Stimulated activated CD8-positive, alpha-beta memory T cell treated with anti-CD3 and anti-CD28 coated beads, Interleukin-2, amount 100 ng/mL, for 1 hour (primary cell): ENCODE results near the gene ULK4.
"Not testable (repeated sequence)": the region's sequence is repeated elsewhere in the genome, so short reads cannot be mapped to it uniquely, and the experiment has no call there.

Experiments used
- DNase-seq, 2 donors: peaks; one replicate each; pipeline ENCODE4 v3.0.0-alpha.2; 2020; ENCODE audit warnings: low read depth in 2 of 2

Gene ULK4

DNA sequence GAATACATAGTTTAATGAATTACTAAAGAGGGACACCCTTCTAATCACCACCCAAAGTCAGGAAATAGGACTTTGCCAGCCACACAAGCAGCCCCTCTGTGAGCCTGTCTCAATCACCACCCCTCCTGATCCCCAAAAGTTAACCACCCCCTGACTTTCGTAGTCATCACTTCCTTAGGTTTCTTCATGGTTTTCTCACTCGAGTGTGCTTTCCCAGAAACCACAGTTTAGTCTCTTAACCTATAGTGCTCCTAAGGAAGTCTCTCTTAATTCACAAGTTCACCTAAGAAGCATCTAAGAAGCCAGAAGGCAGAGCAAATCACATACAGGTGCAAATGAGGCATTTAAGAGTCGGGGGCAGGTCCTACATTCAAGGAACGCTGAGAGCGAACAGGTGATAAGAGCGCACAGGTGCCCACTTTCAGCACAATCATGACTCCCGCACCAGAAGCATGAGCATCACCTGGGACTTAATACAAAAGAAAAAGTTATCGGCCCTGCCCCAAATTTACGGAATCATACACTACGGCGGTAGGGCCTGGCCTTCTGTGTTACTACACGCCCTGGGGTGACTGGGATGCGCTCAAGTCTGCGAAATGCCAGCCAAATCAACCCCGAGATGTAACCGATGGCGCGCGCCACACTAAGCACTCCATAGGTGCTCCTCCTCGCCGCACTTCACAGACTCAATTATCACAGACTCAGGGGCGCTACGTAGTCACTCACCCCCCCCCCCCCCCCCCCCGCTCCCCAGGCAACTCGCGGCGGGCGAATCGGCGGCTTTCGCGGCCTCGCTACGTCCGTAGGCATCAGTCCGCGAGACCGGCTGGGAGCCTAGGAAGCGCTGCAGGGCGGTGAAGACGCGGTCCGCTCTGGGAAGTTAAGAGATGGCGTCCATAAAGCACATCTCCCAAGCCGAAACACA, 815 bp downstream of the ULK4 start:
- peak; percentile 13 to 31 for DNase-seq

DNA sequence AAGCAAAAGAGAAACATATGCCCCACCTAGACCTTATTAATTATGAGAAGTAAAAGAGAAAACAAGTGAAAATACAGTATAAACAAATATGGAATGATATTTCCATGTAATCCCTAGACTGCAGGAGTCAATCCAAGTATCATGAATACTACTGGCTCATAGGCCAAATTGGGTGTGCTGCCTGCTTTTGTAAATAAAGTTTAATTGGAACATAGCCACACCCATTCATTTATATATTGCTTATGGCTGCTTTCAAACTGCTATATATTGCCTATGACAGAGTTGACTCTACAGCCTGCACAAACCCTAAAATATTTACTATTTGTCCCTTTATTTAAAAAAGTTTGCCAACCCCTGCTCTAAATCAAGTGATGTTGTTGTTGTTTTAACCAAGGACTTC, 5.3 kb downstream of the ULK4 start:
- DNase-seq = no peak

DNA sequence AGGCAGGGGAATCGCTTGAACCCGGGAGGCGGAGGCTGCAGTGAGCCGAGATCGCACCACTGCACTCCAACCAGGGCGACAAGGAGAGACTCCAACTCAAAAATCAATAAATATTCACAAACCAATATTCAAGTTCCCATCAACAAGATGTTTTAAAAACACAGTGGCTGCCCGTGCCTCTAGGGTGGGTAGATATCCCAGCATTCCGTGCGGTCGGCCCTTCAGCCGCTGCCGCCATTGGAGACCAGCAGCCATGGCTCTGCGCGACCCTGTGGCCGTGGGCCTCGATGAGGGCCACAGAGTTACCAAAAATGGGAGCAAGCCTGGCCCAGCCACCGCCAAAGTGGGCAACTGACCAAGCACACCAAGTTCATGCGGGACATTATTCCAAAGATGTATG, 6.7 kb downstream of the ULK4 start:
- DNase-seq = no peak

DNA sequence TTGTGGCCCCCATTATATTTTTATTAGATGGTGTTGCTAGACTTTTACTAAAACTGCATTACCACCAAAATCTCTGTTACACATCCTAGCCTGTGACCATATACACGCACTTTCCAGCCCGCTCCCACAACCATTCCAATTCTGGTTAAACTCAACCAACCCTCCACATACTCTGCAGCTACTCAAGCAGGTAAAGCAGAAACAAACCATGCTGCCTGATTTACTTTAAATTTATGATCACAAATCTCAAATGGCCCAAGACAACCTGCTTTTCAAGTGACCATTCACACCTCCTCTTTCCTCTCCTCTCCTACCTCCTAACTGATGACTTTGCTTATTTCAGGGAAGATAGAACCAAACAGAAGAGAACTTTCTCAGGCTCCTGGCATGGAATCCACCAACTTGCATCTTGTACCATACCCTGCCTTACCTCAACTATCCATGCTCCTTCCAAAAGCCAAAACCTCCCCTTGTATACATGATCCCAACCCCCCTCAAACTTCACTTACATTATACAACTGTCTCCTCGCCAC, 18.5 kb downstream of the ULK4 start:
- no peak for DNase-seq

DNA sequence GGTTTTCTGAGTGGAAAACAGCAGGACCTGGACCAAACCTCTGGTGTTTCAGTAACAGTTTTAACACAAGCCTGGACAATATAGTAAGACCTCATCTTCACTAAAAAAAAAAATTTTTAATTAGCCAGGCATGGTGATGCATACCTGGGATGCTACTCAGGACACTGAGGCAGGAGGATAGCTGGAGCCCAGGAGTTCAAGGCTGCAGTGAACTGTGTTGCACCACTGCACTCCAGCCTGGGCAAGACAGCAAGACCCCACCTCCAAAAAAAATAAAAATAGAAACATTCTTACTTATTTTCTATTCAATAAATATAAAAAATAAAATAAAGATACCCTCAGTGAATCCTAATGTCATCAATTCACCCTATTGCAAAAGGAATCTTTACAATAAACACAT, 21.5 kb downstream of the ULK4 start:
- DNase-seq = no peak

DNA sequence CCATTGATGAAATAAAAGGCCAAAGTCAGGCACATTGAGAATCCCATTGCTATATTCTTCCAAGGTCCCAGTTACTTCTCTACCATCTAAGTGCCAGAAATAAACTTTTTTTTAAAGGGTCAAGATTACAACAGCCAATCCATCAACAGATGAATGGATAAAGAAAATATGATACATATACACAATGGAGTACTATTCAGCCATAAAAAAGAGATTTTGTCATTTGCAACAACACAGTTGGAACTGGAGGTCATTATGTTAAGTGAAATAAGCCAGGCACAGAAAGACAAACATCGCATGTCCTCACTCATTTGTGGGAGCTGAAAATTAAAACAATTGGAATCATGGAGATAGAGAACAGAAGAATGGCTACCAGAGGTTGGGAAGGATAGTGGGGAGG, 25.5 kb downstream of the ULK4 start:
- DNase-seq = no peak

DNA sequence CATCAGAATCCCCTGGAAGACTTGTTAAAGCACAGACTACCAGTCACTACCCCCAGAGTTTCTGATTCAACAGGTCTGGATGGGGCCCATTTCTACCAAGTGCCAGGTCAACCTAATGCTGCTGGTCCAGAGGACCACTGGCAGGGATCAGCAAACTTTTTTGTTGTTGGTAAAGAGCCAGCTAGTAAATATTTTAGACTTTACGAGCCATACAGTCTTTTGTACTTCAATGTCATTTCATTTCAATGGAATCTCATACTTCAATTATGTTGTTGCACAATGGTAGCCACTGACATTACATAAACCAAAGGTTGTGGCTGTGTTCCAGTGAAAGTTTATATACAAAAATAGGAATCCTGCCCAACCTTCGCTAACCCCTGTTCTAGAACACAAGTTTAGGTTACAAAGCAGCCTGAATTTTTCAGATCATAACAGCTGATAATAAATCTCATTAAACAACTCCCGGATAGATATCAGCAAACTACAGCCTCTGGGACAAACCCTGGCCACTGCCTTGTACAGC, 28.7 kb downstream of the ULK4 start:
- no peak for DNase-seq

DNA sequence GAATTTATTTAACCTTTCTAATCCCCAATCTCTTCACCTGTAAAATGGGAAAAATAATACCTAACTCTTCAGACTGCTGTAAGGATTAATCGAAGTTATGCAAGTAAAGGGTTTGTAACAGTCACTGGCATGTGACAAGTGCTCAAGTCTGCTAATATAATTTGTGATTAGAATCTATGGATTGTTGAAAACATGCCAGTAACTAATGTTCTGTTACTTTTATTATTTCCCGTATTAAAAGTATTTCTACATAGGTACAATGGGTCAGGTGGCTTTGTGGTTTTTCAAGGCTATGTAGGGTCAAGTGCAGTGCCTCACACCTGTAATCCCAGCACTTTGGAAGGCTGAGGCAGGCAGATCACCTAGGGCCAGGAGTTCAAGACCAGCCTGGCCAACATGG, 29.4 kb downstream of the ULK4 start:
- DNase-seq = no peak

DNA sequence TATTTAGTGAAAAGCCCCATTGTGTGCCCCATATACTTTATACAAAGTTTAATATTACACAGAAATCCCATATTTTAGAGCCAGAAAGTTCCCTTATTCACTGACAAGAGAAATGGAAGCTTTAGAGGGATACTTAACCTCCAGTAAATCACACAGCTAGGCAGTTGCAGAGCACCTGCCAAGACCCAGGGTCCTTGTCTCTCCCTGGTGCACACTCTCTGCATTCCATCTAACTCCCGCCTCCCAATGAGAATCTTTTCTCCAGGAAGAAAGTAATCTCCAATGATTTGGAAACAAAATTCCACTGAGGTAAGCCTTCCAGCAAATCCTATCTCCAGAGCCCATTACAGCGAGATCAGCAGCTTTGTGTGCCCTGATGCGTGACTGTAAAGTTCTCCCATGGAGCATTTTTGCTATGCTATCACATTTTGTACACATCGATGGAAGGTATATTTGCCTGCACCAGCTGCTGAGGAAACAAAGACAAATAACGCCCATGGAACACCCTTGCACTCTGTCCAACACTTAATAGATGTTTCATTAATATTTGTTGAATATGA, 41.4 kb downstream of the ULK4 start:
- no peak for DNase-seq

DNA sequence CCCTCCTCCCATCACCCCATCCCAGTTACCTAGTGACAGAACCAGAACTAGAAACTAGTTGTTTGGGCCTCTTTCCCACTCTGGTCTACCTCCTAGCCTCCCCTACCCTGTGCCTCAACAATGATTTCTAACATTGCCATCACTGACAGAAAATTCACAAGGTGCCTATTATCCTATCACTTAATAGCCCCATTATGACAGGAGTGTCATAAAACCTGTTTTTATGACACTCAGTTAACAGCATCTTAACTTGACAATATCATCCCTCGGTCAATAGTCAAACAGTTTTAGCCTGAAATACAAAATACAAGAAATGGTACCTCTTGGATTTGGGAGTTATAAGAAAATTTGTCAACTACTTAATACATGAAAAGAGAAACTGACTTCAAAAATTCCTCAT, 46.5 kb downstream of the ULK4 start:
- DNase-seq = no peak

DNA sequence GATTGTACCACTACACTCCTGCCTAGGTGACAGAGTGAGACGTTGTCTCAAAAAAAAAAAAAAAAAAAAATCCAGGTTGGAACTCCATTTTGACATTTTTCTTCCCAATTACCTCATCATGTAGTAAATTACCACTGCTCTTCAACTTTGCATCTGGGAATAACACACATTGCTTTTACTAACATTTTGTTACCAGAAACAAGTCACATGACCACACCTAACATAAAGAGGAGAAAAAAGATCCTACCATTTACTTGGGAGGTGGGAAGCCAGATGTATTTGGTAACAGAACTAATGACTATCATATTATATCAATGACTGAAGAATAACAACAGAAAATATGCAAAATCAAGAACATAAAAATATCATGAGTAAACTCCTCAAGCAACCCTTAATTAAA, 49.6 kb downstream of the ULK4 start:
- DNase-seq = no peak

DNA sequence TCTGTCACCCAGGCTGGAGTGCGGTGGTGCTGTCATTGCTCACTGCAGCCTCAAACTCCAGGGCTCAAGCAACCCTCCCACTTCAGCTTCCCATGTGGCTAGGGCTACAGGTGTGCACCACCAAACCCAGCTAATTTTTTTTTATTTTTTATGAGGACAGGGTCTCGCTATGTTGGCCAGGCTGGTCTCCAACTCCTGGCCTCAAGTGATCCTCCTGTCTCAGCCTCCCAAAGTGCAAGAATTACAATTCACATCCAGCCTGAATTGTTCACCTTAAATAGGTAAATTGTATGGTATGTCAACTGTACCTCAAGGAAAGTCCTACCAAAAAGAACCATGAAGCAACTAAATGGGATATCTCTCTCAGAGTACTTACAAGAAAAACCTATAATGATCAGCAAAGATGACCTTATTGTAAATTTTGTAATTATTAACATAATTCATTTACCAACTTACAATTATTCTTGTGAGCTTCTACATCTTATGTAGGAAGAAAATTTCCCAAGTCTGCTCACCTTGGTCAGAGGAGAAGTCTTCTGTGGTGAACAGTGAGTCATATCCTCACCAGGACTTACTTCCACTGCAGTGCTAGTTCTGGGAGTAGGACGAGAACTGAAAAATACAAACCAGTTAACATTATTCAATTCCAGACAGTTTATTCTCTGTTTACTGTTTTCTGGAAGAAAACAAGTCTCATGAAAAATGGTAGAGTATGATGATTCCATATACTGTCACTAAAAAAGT, 54.4 kb downstream of the ULK4 start:
- no peak for DNase-seq

DNA sequence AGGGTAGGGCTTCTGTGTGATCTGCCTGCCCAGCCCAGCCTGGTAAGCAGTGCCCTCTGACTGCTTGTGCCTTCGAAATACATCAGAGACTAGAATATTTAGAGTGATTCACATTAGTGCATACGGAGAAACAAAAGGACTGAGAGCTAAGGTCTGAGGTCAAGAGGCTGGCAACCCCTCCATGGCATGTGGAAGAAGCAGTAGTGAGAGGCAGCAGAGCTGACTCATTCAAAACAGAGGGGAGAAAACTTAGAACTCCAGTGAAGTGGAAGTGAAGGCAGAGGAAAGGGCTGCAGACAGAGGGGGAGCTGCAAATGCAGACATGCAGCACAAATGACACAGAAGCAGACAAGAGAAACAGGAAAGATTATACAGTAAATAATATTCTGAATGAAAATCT, 61.6 kb downstream of the ULK4 start:
- DNase-seq = no peak

DNA sequence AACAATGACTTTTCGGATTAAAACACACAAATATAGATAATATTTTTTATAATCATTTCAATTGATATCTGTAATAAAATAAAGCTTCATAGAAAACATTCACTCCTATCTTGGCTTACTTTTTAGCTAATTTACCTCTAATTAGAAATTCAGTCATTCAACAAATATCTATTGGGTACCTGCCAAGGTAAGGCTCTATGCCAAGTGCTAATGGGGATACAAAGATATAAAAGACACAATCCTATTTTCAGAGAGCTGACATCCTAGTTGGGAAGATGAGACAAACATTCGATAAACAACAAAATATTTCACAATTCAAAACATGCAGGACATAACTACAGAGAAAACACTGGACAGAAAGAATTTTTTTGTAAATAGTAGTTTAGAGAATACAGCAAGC, 63.3 kb downstream of the ULK4 start:
- no peak for DNase-seq

DNA sequence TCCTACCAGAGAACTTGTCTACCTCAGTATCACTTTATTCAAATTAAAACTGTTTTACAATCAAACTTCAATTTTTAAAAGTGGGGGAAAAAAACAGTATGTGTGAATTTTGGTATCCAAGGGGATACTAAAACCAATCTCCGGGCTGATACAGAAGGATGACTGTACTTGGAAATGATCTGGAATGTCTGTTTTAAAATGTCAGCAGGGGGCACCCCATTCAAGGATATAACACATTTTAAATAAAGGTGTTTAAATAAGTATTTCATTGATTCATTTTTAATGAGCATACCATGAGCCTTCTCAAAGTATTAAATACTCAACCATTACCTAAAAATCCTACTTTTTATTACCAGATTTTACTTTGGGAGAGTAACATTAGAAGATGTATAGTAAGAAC, 67.9 kb downstream of the ULK4 start:
- no peak for DNase-seq

DNA sequence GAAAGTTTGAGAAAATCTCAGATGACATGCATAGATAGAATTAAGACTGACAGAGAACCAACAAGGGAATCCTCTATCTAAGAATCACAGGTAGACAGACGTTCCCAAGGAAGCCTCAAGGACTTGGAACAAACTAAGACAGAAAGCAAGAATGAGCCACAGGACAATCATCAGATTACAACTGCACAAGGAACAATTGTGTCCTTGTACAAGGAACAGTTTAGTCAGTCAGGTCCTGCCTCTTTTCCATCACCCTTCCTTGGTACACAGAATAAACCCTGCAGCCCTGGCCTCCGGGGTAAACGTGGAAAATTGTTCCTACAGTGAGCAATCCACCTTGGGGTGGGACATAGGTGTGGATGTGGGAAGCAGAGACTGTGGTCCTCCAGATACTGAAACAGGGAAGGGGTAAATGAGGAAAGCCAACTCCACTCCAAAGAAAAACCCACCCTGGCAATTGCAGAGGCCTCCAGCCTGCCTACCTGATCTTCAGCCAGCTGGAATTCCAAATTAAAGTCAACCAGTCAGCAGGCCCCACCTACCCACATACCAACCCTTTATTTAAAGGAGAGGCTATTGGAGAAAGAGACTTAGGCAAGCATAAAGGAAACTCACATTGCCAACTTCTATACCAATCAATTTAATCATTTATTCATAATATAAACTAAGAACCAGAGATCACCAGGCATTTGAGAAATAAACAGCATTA, 73.4 kb downstream of the ULK4 start:
- DNase-seq = no peak

DNA sequence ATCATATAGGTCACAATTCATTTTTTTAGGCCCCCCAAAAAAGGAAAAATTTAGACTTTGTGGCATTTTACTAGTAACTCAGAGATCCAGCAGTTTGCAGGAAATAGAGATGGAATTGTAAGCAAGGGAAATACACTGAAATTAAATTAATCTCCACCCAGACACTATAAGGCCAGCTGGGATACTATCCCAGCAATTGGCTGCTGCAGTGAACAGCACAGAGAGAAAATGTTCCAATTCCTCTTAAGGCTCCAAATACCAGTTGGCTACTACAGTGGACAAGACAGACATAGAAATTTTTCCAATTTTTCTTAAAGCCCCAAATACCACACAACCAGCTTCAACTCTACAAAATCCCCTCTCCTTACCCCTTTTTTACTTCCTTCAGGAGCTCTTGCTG, 78.9 kb downstream of the ULK4 start:
- DNase-seq = no peak

DNA sequence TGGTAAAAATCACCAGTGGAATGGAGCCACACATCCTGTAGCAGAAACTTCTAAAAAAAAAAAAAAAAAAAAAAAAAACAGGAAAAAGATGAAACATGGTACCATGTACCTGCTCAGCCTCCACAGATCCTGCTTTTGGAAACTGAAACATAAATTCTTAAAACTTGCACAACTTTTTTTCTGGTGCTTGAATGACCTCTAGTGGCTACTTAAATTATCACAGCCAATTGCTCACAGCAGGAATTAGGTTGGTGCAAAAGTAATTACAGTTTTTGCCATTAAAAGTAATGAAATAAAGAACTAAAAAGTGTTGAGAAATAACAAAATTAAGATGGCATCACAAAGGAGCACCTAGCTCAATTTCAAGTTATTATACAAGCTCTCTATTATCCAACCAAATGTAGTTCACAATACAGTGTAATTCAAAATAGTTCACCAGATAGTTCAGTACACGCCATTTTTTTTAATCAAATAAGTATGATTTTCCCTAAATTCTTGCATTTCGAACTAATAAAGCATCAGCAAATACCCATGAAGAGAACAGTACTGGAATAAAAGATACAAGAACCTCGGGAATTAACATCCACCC, 80.6 kb downstream of the ULK4 start:
- no peak for DNase-seq

DNA sequence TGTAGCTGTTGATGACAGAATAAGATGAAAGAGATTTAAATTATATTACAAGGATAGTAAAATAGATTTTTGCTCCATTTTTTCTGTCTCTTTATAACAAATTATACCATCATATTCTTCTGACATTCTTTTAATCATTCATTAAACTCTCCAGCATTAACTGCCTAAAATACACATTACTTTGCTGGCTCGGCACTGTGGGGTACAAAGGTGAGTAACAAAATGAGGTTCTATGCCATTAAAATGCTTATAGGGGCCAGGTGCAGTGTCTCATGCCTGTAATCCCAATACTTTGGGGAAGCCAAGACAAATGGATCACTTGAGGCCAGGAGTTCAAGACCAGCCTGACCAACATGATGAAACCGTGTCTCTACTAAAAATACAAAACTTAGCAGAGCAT, 81.5 kb downstream of the ULK4 start:
- DNase-seq = no peak

DNA sequence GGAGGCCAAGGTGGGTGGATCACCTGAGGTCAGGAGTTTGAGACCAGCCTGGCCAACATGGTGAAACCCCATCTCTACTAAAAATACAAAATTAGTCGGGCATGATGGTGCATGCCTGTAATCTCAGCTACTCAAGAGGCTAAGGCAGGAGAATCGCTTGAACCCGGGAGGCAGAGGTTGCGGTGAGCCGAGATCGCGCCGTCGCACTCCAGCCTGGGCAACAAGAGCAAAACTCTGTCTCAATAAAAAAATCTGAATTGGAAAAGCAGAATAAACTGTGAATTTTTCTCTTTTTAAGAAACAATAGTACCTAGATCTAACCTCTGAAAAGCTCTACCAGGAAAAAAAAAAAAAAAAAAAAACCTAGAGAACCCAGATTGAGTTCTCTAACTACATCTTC, 84.2 kb downstream of the ULK4 start:
- DNase-seq = not testable (repeated sequence)

DNA sequence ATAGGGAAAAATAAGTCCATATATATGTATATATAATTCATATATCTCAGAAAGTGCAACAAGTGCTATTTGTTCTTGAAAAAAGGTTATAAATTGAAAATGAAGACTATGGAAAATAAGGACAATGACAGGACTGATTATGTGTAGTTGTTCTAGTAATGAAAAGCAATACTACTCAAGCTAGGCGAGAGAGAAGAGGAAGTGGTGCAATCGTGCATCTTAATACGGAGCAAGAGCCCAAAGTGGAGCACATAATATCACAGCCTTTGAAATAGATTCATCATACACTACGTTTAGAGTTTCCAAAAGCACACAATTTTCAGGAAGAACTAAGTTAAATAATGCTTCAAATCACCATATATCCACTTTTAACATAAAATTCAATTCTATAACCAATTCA, 87.9 kb downstream of the ULK4 start:
- no peak for DNase-seq
